ENCODE data around the gene SYT9.
A peak's percentile ranks its signal among the peaks of the same experiment; 100 is the strongest.

The SYT9 gene

GRCh38 chr11:7251487-7251835 lies 243 bp upstream of the SYT9 start:
- Mint-ChIP-seq H3K4me1 (no peaks in the 10 kb centered on the region), H3K4me3 (peak overlapping the region; percentile 77), H3K36me3 (ENCODE audit: low read depth) (no peaks in the 10 kb centered on the region), H3K9me3 (peaks cover 15% of the 10 kb centered on the region), H3K27me3 (ENCODE audit: low read depth, poor library complexity) (peaks cover 89% of the 10 kb centered on the region), H3K27ac (no peak overlapping the region)
- no peak for DNase-seq
- no peak for TF ChIP-seq CTCF (IDR thresholded peaks at IDR 0.05)

- H3K27me3 Mint-ChIP-seq (ENCODE audit: low read depth, poor library complexity): peaks cover 88% of the 10 kb centered on the region
- peaks cover 13% of the 10 kb centered on the region for H3K9me3 Mint-ChIP-seq
- peak; percentile 35 for DNase-seq
These were observed 1.0 kb downstream of the SYT9 start for GRCh38 chr11:7252683-7253213.

GRCh38 chr11:7253800-7254199 lies 2.1 kb downstream of the SYT9 start:
- H3K27me3 Mint-ChIP-seq (ENCODE audit: low read depth, poor library complexity): peaks cover 77% of the 10 kb centered on the region
- no peak for DNase-seq
- H3K4me1 Mint-ChIP-seq: no peaks in the 10 kb centered on the region
- H3K27ac Mint-ChIP-seq: no peak overlapping the region
- peak overlapping the region; percentile 49 for H3K4me3 Mint-ChIP-seq
- peaks cover 4% of the 10 kb centered on the region for H3K9me3 Mint-ChIP-seq
- H3K36me3 Mint-ChIP-seq (ENCODE audit: low read depth): no peaks in the 10 kb centered on the region
- no peak for TF ChIP-seq CTCF (IDR thresholded peaks at IDR 0.05)

More at GRCh38 chr11:7252683-7253213, 1.0 kb downstream of the SYT9 start:
- H3K36me3 Mint-ChIP-seq (ENCODE audit: low read depth): no peaks in the 10 kb centered on the region
- no peaks in the 10 kb centered on the region for H3K4me1 Mint-ChIP-seq
- H3K4me3 Mint-ChIP-seq: peak overlapping the region; percentile 84
- TF ChIP-seq CTCF (IDR thresholded peaks at IDR 0.05): no peak
- H3K27ac Mint-ChIP-seq: no peak overlapping the region

- H3K4me1 Mint-ChIP-seq: no peaks in the 10 kb centered on the region
- H3K27ac Mint-ChIP-seq: no peak overlapping the region
- peaks cover 2% of the 10 kb centered on the region for H3K9me3 Mint-ChIP-seq
- no peaks in the 10 kb centered on the region for H3K36me3 Mint-ChIP-seq (ENCODE audit: low read depth)
- DNase-seq: no peak
- TF ChIP-seq CTCF (IDR thresholded peaks at IDR 0.05): no peak
- peaks cover 68% of the 10 kb centered on the region for H3K27me3 Mint-ChIP-seq (ENCODE audit: low read depth, poor library complexity)
- H3K4me3 Mint-ChIP-seq: no peak overlapping the region
These were observed 3.1 kb downstream of the SYT9 start for GRCh38 chr11:7254731-7255291.

GRCh38 chr11:7256943-7257342 lies 5.2 kb downstream of the SYT9 start:
- Mint-ChIP-seq H3K4me3 (no peak overlapping the region), H3K9me3 (no peaks in the 10 kb centered on the region), H3K27ac (no peak overlapping the region), H3K4me1 (no peaks in the 10 kb centered on the region), H3K27me3 (ENCODE audit: low read depth, poor library complexity) (peaks cover 47% of the 10 kb centered on the region), H3K36me3 (ENCODE audit: low read depth) (no peaks in the 10 kb centered on the region)
- no peak for DNase-seq
- no peak for TF ChIP-seq CTCF (IDR thresholded peaks at IDR 0.05)

- no peak overlapping the region for H3K4me3 Mint-ChIP-seq
- no peak for DNase-seq
- no peaks in the 10 kb centered on the region for H3K9me3 Mint-ChIP-seq
- H3K27ac Mint-ChIP-seq: no peak overlapping the region
- no peak for TF ChIP-seq CTCF (IDR thresholded peaks at IDR 0.05)
- H3K27me3 Mint-ChIP-seq (ENCODE audit: low read depth, poor library complexity): peaks cover 39% of the 10 kb centered on the region
- H3K4me1 Mint-ChIP-seq: no peaks in the 10 kb centered on the region
- no peaks in the 10 kb centered on the region for H3K36me3 Mint-ChIP-seq (ENCODE audit: low read depth)
These were observed 6.0 kb downstream of the SYT9 start for GRCh38 chr11:7257724-7258123.
